ENCODE results near the gene CCL5.

Gene CCL5

GRCh38 chr17:35879773-35880654, at the start of gene CCL5:
Gene CCL5, minus strand, starts transcription at chr17:35880360.
- no peak for DNase-seq (ENCODE audit: low read depth in 3 of 3)

GRCh38 chr17:35927714-35928113, 47.6 kb upstream of the CCL5 start:
- DNase-seq (ENCODE audit: low read depth in 3 of 3) = no peak

- DNase-seq (ENCODE audit: low read depth in 3 of 3) = no peak
Observed at GRCh38 chr17:35923609-35924114, 43.5 kb upstream of the CCL5 start.

GRCh38 chr17:35920229-35920628, 40.1 kb upstream of the CCL5 start:
- no peak for DNase-seq (ENCODE audit: low read depth in 3 of 3)

GRCh38 chr17:35918665-35919064, 38.5 kb upstream of the CCL5 start:
- DNase-seq (ENCODE audit: low read depth in 3 of 3) = no peak

- no peak for DNase-seq (ENCODE audit: low read depth in 3 of 3)
Observed at GRCh38 chr17:35917519-35918213, 37.5 kb upstream of the CCL5 start.

GRCh38 chr17:35915153-35915964, 35.2 kb upstream of the CCL5 start:
- no peak for DNase-seq (ENCODE audit: low read depth in 3 of 3)

GRCh38 chr17:35914354-35914753, 34.2 kb upstream of the CCL5 start:
- no peak for DNase-seq (ENCODE audit: low read depth in 3 of 3)

- DNase-seq (ENCODE audit: low read depth in 3 of 3) = no peak
Observed at GRCh38 chr17:35913609-35914008, 33.4 kb upstream of the CCL5 start.

- DNase-seq (ENCODE audit: low read depth in 3 of 3) = no peak
Observed at GRCh38 chr17:35912942-35913341, 32.8 kb upstream of the CCL5 start.

GRCh38 chr17:35912339-35912912, 32.3 kb upstream of the CCL5 start:
- DNase-seq (ENCODE audit: low read depth in 3 of 3) = no peak

GRCh38 chr17:35909408-35909807, 29.2 kb upstream of the CCL5 start:
- DNase-seq (ENCODE audit: low read depth in 3 of 3) = no peak

- no peak for DNase-seq (ENCODE audit: low read depth in 3 of 3)
Observed at GRCh38 chr17:35907691-35908090, 27.5 kb upstream of the CCL5 start.

- no peak for DNase-seq (ENCODE audit: low read depth in 3 of 3)
Observed at GRCh38 chr17:35906926-35907637, 26.9 kb upstream of the CCL5 start.

- no peak for DNase-seq (ENCODE audit: low read depth in 3 of 3)
Observed at GRCh38 chr17:35906191-35906925, 26.2 kb upstream of the CCL5 start.

- no peak for DNase-seq (ENCODE audit: low read depth in 3 of 3)
Observed at GRCh38 chr17:35903451-35903850, 23.3 kb upstream of the CCL5 start.

- no peak for DNase-seq (ENCODE audit: low read depth in 3 of 3)
Observed at GRCh38 chr17:35901631-35902175, 21.5 kb upstream of the CCL5 start.

GRCh38 chr17:35900708-35901480, 20.7 kb upstream of the CCL5 start:
- no peak for DNase-seq (ENCODE audit: low read depth in 3 of 3)

GRCh38 chr17:35900280-35900679, 20.1 kb upstream of the CCL5 start:
- DNase-seq (ENCODE audit: low read depth in 3 of 3) = no peak

All from stimulated activated CD4-positive, alpha-beta T cell treated with anti-CD3 and anti-CD28 coated beads, TNF-alpha, amount 100 ng/mL, for 48 hours (primary cell).